Activated CD4-positive, alpha-beta T cell treated with anti-CD3 and anti-CD28 coated beads, Interleukin-2, amount 10 ng/mL, durations not matched to agents 24 days and 14 days (primary cell): Measurements from ENCODE around the gene RNF217. TPM values are rescaled to one million over a fixed set of nuclear protein-coding genes. Genes with fewer than 3 reads are reported as not detected.

Experiments used
- DNase-seq: peaks from one replicate; pipeline ENCODE4 v3.0.0; 2022
- H3K27ac Mint-ChIP-seq: one replicate; pipeline ENCODE4 v1.8.0; 2022; ENCODE audit warnings: mild to moderate bottlenecking, mixed read lengths
- H3K27me3 Mint-ChIP-seq: one replicate; pipeline ENCODE4 v1.8.0; 2022; ENCODE audit warnings: mixed read lengths
- H3K36me3 Mint-ChIP-seq: one replicate; pipeline ENCODE4 v1.8.0; 2022; ENCODE audit warnings: low read depth, mild to moderate bottlenecking, mixed read lengths
- H3K4me1 Mint-ChIP-seq: one replicate; pipeline ENCODE4 v1.8.0; 2021; ENCODE audit warnings: mixed read lengths
- H3K4me3 Mint-ChIP-seq: one replicate; pipeline ENCODE4 v1.8.0; 2022; ENCODE audit warnings: mild to moderate bottlenecking, moderate library complexity, mixed read lengths
- H3K9me3 Mint-ChIP-seq: one replicate; pipeline ENCODE4 v1.8.0; 2021; ENCODE audit warnings: mixed read lengths
- intact Hi-C: fragments of 100-400 bp; cut with micrococcal nuclease; formaldehyde crosslinking; loops from one replicate; pipeline ENCODE4 v1.15.1; 2023
- total RNA-seq: library from RNA; stranded (reverse); gene quantifications from 2 replicates; pipeline ENCODE4 v1.2.3, GENCODE V29; 2022

Gene RNF217
- total RNA-seq, 1 donor from 2014 or later = 0.72 TPM

- no peaks in the 10 kb centered on the region for H3K9me3 Mint-ChIP-seq
- H3K27ac Mint-ChIP-seq = no peak overlapping the region
- no peaks in the 10 kb centered on the region for H3K36me3 Mint-ChIP-seq
- peaks cover 28% of the 10 kb centered on the region for H3K27me3 Mint-ChIP-seq
- H3K4me1 Mint-ChIP-seq = peaks cover 5% of the 10 kb centered on the region
- no peak for DNase-seq
- no peak overlapping the region for H3K4me3 Mint-ChIP-seq
- intact Hi-C loops = no loop called here
Measured at GRCh38 chr6:125101631-125102030, 139.4 kb downstream of the RNF217 start.

GRCh38 chr6:125102411-125102810, 140.2 kb downstream of the RNF217 start:
- DNase-seq = no peak
- intact Hi-C loops = no loop called here
- H3K4me3 Mint-ChIP-seq = no peak overlapping the region
- peaks cover 5% of the 10 kb centered on the region for H3K4me1 Mint-ChIP-seq
- H3K36me3 Mint-ChIP-seq = no peaks in the 10 kb centered on the region
- peaks cover 24% of the 10 kb centered on the region for H3K27me3 Mint-ChIP-seq
- no peaks in the 10 kb centered on the region for H3K9me3 Mint-ChIP-seq
- no peak overlapping the region for H3K27ac Mint-ChIP-seq

DNA sequence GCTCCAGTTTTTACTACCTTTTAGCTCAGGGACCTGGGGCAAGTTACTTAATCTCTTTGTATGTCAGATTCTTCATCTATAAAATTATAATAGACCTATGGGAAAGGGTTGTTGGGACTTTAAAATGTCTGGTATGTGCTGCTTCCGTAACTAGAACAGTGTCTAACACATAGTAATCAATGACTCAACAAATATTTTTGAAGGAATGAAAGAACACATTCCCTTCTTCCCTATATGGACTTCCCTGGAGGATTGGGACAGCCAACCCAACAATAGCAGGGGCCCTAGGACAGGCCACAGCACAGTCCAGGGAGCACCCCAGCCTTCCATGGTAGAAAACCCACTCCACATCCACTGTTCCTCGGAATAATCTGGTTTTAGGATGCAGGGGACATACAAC, 140.7 kb downstream of the RNF217 start:
- intact Hi-C loops = no loop called here
- Mint-ChIP-seq H3K4me1 (peaks cover 5% of the 10 kb centered on the region), H3K9me3 (no peaks in the 10 kb centered on the region), H3K36me3 (no peaks in the 10 kb centered on the region), H3K4me3 (no peak overlapping the region), H3K27ac (no peak overlapping the region), H3K27me3 (peaks cover 20% of the 10 kb centered on the region)
- no peak for DNase-seq

GRCh38 chr6:125104425-125104824, 142.2 kb downstream of the RNF217 start:
- intact Hi-C loops = no loop called here
- no peak overlapping the region for H3K27ac Mint-ChIP-seq
- no peak overlapping the region for H3K4me3 Mint-ChIP-seq
- H3K4me1 Mint-ChIP-seq = peaks cover 5% of the 10 kb centered on the region
- H3K9me3 Mint-ChIP-seq = no peaks in the 10 kb centered on the region
- H3K27me3 Mint-ChIP-seq = peaks cover 10% of the 10 kb centered on the region
- H3K36me3 Mint-ChIP-seq = no peaks in the 10 kb centered on the region
- no peak for DNase-seq

- Mint-ChIP-seq H3K4me3 (no peak overlapping the region), H3K27me3 (peaks cover 1% of the 10 kb centered on the region), H3K4me1 (no peaks in the 10 kb centered on the region), H3K9me3 (peaks cover 18% of the 10 kb centered on the region), H3K36me3 (peaks cover 4% of the 10 kb centered on the region), H3K27ac (no peak overlapping the region)
- intact Hi-C loops = no loop called here
- no peak for DNase-seq
Measured at GRCh38 chr6:125107048-125107447, 144.8 kb downstream of the RNF217 start.

- Mint-ChIP-seq H3K27me3 (no peaks in the 10 kb centered on the region), H3K4me3 (no peak overlapping the region), H3K9me3 (peaks cover 18% of the 10 kb centered on the region), H3K4me1 (no peaks in the 10 kb centered on the region), H3K27ac (no peak overlapping the region), H3K36me3 (peaks cover 4% of the 10 kb centered on the region)
- DNase-seq = no peak
- intact Hi-C loops = no loop called here
Measured at GRCh38 chr6:125107896-125108295, 145.7 kb downstream of the RNF217 start.

GRCh38 chr6:125110056-125110455, 147.8 kb downstream of the RNF217 start:
- Mint-ChIP-seq H3K9me3 (peaks cover 18% of the 10 kb centered on the region), H3K4me1 (no peaks in the 10 kb centered on the region), H3K4me3 (no peak overlapping the region), H3K27ac (no peak overlapping the region), H3K27me3 (no peaks in the 10 kb centered on the region), H3K36me3 (peaks cover 4% of the 10 kb centered on the region)
- no peak for DNase-seq
- intact Hi-C loops = loop anchor here (10.0 kb wide), 1 partner anchor 145 kb away; the partner anchor contains the start of gene RNF217

DNA sequence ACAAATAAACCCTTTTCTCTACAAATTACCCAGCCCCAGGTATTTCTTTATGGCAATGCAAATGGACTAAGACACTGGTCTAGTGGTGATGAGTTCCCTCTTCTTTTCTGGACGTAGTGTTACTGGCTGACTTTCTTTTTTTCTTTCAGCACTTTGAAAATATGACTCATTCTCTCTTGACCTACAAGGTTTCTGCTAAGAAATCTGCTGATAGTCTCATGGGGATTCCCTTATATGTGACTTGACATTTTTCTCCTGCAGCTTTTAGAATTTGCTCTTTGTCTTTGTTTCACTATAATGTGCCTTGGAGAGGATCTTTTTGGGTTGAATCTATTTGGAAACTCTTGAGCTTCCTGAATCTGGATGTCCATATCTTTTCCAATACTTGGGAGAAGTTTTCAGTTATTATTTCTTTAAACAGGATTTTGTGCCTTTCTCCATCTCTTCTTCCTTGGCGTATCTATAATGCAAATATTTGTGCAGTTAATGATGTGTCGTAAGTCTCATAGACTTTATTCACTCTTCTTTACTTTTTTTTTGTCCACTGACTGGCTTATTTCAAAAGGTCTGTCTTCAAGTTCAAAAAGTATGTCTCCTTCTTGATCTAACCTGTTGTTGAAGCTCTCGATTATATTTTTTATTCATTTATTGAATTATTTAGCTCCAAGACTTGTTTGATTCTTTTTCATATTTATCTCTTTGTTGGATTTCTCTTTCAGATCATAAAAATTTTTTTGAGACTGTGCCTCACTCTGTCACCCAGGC, 149.2 kb downstream of the RNF217 start:
- intact Hi-C loops = loop anchor here (10.0 kb wide), 1 partner anchor 147 kb away; the partner anchor contains the start of gene RNF217
- Mint-ChIP-seq H3K27ac (no peak overlapping the region), H3K4me1 (no peaks in the 10 kb centered on the region), H3K4me3 (no peak overlapping the region), H3K27me3 (peaks cover 2% of the 10 kb centered on the region), H3K9me3 (peaks cover 18% of the 10 kb centered on the region), H3K36me3 (peaks cover 4% of the 10 kb centered on the region)
- DNase-seq = no peak

DNA sequence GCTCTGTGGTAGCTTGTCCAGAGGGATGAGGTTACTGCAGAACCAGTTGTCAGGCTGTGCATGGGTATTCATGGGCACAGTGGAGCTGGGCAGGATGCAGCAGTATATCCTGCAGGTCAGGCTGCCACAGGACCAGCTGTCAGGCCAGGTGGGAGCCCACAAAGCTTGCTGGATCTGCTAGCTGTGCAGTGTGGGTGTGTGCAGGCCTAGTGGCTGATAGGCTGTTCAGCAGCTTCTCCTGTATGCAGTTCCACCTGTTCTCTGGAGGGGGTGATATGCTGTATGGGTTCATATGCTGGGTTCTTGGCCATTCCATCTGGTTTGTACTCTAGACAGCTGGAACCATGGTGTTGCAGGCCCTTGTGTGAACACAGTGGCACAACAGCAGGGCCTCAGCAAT, 150.7 kb downstream of the RNF217 start:
- Mint-ChIP-seq H3K4me3 (no peak overlapping the region), H3K36me3 (peaks cover 4% of the 10 kb centered on the region), H3K4me1 (no peaks in the 10 kb centered on the region), H3K9me3 (peaks cover 18% of the 10 kb centered on the region), H3K27me3 (peaks cover 5% of the 10 kb centered on the region), H3K27ac (no peak overlapping the region)
- intact Hi-C loops = loop anchor here (10.0 kb wide), 1 partner anchor 148 kb away; the partner anchor contains the start of gene RNF217
- no peak for DNase-seq

GRCh38 chr6:125114248-125114858, 152.1 kb downstream of the RNF217 start:
- Mint-ChIP-seq H3K36me3 (peaks cover 4% of the 10 kb centered on the region), H3K4me1 (no peaks in the 10 kb centered on the region), H3K27me3 (peaks cover 5% of the 10 kb centered on the region), H3K27ac (no peak overlapping the region), H3K9me3 (peaks cover 18% of the 10 kb centered on the region), H3K4me3 (no peak overlapping the region)
- peak; percentile 82 for DNase-seq
- intact Hi-C loops = loop anchor here (1.0 to 10.0 kb wide), 2 partner anchors 150 to 244 kb away; partner anchors contain the start of gene RNF217

GRCh38 chr6:125116170-125116569, 153.9 kb downstream of the RNF217 start:
- no peak for DNase-seq
- Mint-ChIP-seq H3K27me3 (peaks cover 6% of the 10 kb centered on the region), H3K4me3 (no peak overlapping the region), H3K36me3 (peaks cover 4% of the 10 kb centered on the region), H3K9me3 (peaks cover 5% of the 10 kb centered on the region), H3K4me1 (no peaks in the 10 kb centered on the region), H3K27ac (no peak overlapping the region)
- intact Hi-C loops = loop anchor here (10.0 kb wide), 1 partner anchor 151 kb away; the partner anchor contains the start of gene RNF217

DNA sequence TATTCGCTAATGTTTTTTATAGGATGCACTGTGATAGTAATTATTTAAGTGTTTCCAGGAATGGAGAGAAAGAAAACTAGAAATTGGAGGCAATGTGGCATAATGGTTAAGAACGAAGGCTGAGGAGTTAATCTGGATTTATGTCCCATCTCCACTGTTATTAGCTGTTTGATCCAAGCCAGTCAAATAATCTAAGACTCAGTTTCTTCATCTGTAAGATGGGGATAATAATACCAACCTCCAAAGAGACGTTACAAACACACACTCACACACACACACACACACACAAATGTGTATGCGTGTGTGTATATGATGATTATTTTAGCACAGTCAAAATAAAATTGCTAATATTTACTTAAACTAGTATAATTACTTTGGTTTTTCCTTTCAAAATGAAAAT, 154.5 kb downstream of the RNF217 start:
- H3K27me3 Mint-ChIP-seq = peaks cover 6% of the 10 kb centered on the region
- DNase-seq = no peak
- H3K27ac Mint-ChIP-seq = no peak overlapping the region
- H3K4me3 Mint-ChIP-seq = no peak overlapping the region
- no peaks in the 10 kb centered on the region for H3K4me1 Mint-ChIP-seq
- no peaks in the 10 kb centered on the region for H3K36me3 Mint-ChIP-seq
- intact Hi-C loops = loop anchor here (10.0 kb wide), 1 partner anchor 152 kb away; the partner anchor contains the start of gene RNF217
- H3K9me3 Mint-ChIP-seq = no peaks in the 10 kb centered on the region

GRCh38 chr6:125117818-125118217, 155.6 kb downstream of the RNF217 start:
- Mint-ChIP-seq H3K36me3 (no peaks in the 10 kb centered on the region), H3K4me3 (no peak overlapping the region), H3K4me1 (no peaks in the 10 kb centered on the region), H3K9me3 (no peaks in the 10 kb centered on the region), H3K27me3 (peaks cover 8% of the 10 kb centered on the region), H3K27ac (no peak overlapping the region)
- intact Hi-C loops = loop anchor here (10.0 kb wide), 1 partner anchor 153 kb away; the partner anchor contains the start of gene RNF217
- DNase-seq = no peak

DNA sequence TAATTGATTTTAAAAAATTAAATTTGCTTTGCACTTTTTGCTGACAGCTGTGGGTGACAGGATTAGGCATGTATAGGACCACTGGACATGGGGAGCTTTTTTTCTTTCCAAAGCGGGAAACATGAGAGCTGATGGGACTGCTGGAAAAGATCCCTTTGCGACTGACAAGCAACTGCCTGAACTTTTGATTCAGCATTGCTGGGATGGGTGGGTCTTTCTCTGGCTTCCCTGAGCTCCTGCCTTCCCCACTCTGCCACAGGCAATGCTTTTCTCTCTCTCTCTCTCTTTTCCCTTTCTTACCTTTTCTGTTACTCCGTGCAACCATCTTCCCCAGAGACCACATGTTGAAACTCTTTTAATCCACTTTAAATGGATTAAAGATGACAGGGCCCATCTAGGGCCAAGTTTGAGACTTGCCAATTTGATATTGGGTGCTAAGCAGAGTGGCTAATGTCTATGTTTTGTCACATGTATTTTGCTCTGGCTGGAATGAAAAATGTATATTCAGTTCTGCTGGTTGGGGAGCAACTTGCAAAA, 157.9 kb downstream of the RNF217 start:
- Mint-ChIP-seq H3K27ac (no peak overlapping the region), H3K4me1 (no peaks in the 10 kb centered on the region), H3K36me3 (no peaks in the 10 kb centered on the region), H3K27me3 (peaks cover 8% of the 10 kb centered on the region), H3K9me3 (no peaks in the 10 kb centered on the region), H3K4me3 (no peak overlapping the region)
- no peak for DNase-seq
- intact Hi-C loops = no loop called here
